Heart right ventricle (tissue), 16 donors: Measurements from ENCODE around the gene ENOX1. TPM values are rescaled to one million over a fixed set of nuclear protein-coding genes. Genes with fewer than 3 reads are reported as not detected.

Source experiments
- ATAC-seq, 8 donors: fragments of 200-7000 bp; cut with Tn5 transposase; one replicate each; pipeline ENCODE4 v1.9.1; 2020; ENCODE audit warnings: mild to moderate bottlenecking in 8 of 8, moderate library complexity in 8 of 8, moderate number of reproducible peaks in 1 of 8
- DNase-seq, 2 donors: peaks; one replicate each; pipeline ENCODE4 v3.0.0-alpha.2; 2020
- H3K27ac ChIP-seq, 10 donors: fragments of 200-600 bp; sonication (generic) in 2 of 10; one replicate each; pipeline versions ENCODE4 v1.5.0 to v1.8.0; 2020 to 2022; ENCODE audit warnings: mild to moderate bottlenecking in 3 of 10
- H3K27me3 ChIP-seq, 7 donors: fragments of 200-600 bp; one replicate each; pipeline ENCODE4 v1.8.0; 2021 to 2022; ENCODE audit warnings: mild to moderate bottlenecking in 2 of 7
- H3K36me3 ChIP-seq, 9 donors: fragments of 200-600 bp; sonication (generic) in 1 of 9; one replicate each; pipeline versions ENCODE4 v1.5.0 to v1.8.0; 2020 to 2022; ENCODE audit warnings: mild to moderate bottlenecking in 2 of 9
- H3K4me1 ChIP-seq, 9 donors: fragments of 200-600 bp; sonication (generic) in 1 of 9; one replicate each; pipeline versions ENCODE4 v1.5.0 to v1.8.0; 2020 to 2022; ENCODE audit warnings: mild to moderate bottlenecking in 4 of 9
- H3K4me3 ChIP-seq, 10 donors: fragments of 200-600 bp; sonication (generic) in 2 of 10; one replicate each; pipeline versions ENCODE4 v1.5.0 to v1.8.0; 2020 to 2022; ENCODE audit warnings: mild to moderate bottlenecking in 7 of 10, moderate library complexity in 2 of 10
- H3K9me3 ChIP-seq, 11 donors: fragments of 200-600 bp in 10 of 11; sonication (generic) in 2 of 11; one replicate each; pipeline versions ENCODE4 v1.5.0 to v1.8.0; 2013 to 2022; ENCODE audit warnings: mild to moderate bottlenecking in 2 of 11, control low read depth in 1 of 11, moderate library complexity in 1 of 11
- CTCF ChIP-seq, 9 donors: fragments of 200-600 bp; sonication (generic) in 2 of 9; IDR thresholded peaks; one replicate each; pipeline versions ENCODE4 v1.5.0 to v1.8.0; 2021 to 2022; ENCODE audit warnings: antibody characterized with exemption in 9 of 9, mild to moderate bottlenecking in 5 of 9, moderate library complexity in 1 of 9
- whole genome bisulfite sequencing, 2 donors: extraction: QIAGEN DNeasy Blood & Tissue Kit; methylation state at CpG; one replicate each; pipeline ENCODE4 v1.1.7; 2013; ENCODE audit warnings: inconsistent platforms in 1 of 2; 5-methylcytosine and 5-hydroxymethylcytosine counted together
- intact Hi-C, 10 donors: fragments of 100-400 bp; cut with DNase I; formaldehyde crosslinking; loops; one replicate each; pipeline versions ENCODE4 v1.11.1 to v1.14.2; 2022
- polyA plus RNA-seq, 2 donors: library from polyadenylated mRNA; stranded (reverse); fragments of 200-250 nt; gene quantifications; one replicate each; pipeline ENCODE4 v1.2.3, GENCODE V29; 2013
- total RNA-seq, 10 donors: library from RNA; stranded (reverse); fragmentation: NEBNext Ultra II Directional in 3 of 10; extraction: Animal tissue kit (Norgen Biotek cat#: 25700) in 3 of 10; gene quantifications; one replicate each; pipeline versions ENCODE4 v1.2.1 to v1.2.4, GENCODE V29; 2021 to 2023
- donor health status: Arrhythmogenic right ventricular cardiomyopathy.
- donor health status: ischemic (EF 13 %, LVEDD 7.1; RV severe dilation, severe dysfunction).
- donor health status: healthy with polysubstance abuse.
- donor health status: DM: no; HTN: yes; CAD: no.
- donor health status: DM: no; HTN: no; CAD: no.
- donor health status: ischemic (EF 25% LVEDD 6.9; RV normal size, moderate dysfunction).
- donor health status: ischemic (EF 25% LVEDD 5.7; RV mildly dilated, moderate dysfunction).
- donor health status: healthy.
- donor health status: DM: yes; HTN: yes; CAD: no.
- donor health status: Ischemic cardiomyopathy.
- donor health status: ischemic (EF 35%, LVEDD 5.7; RV mildly dilated, moderate dysfunction).
- donor health status: nonischemic (EF 11% LVEDD 7.7; RV severe dilation, severe dysfunction).
- donor health status: DM: yes; HTN: yes; CAD: no.
- donor health status: PGD.
- donor health status: ischemic (EF 29% LVEDD 5.4; RV normal size, mild dysfunction).
- donor health status: nonischemic (EF 23%, LVEDD 6.1; RV moderate dilation, normal function).

Gene ENOX1
- total and polyA plus RNA-seq, 12 donors = 2.0 to 10.4 (median 7.1) TPM

GRCh38 chr13:43661161-43661830, 125.5 kb downstream of the ENOX1 start:
- Histone ChIP-seq H3K9me3 (no peaks in the 10 kb centered on the region), H3K27me3 (no peaks in the 10 kb centered on the region), H3K4me1 (peaks cover 0 to 40% (median 26%) of the 10 kb centered on the region in 9 donors), H3K4me3 (no peak overlapping the region), H3K36me3 (no peaks in the 10 kb centered on the region), H3K27ac (no peak overlapping the region)
- WGBS, 2 donors = 68 to 71% methylated on average over 6 of the region's 6 CpGs
- TF ChIP-seq CTCF (IDR thresholded peaks at IDR 0.05) = no peak
- intact Hi-C loops = loop anchor here in 1 of 10 donors (5.0 kb wide), 1 partner anchor 114 kb away; no protein-coding TSS in a partner anchor
- DNase-seq (no peak), ATAC-seq (no peak)

GRCh38 chr13:43657485-43657884, 129.3 kb downstream of the ENOX1 start:
- no peak for TF ChIP-seq CTCF (IDR thresholded peaks at IDR 0.05)
- Histone ChIP-seq H3K9me3 (no peaks in the 10 kb centered on the region), H3K27ac (no peak overlapping the region), H3K27me3 (no peaks in the 10 kb centered on the region), H3K4me3 (no peak overlapping the region), H3K4me1 (peaks cover 0 to 8% (median 0%) of the 10 kb centered on the region in 9 donors), H3K36me3 (no peaks in the 10 kb centered on the region)
- DNase-seq (no peak), ATAC-seq (no peak)
- WGBS, 2 donors = 93 to 94% methylated on average over 3 of the region's 3 CpGs
- intact Hi-C loops = no loop called here

- WGBS, 2 donors = 92 to 98% methylated on average over 1 of the region's 1 CpG
- no peaks in the 10 kb centered on the region for H3K4me1 ChIP-seq
- DNase-seq = no peak
- H3K4me3 ChIP-seq = no peak overlapping the region
- H3K27me3 ChIP-seq = no peaks in the 10 kb centered on the region
- no peak overlapping the region for H3K27ac ChIP-seq
- H3K9me3 ChIP-seq = no peaks in the 10 kb centered on the region
- no peak for ATAC-seq
- TF ChIP-seq CTCF (IDR thresholded peaks at IDR 0.05) = no peak
- intact Hi-C loops = no loop called here
- no peaks in the 10 kb centered on the region for H3K36me3 ChIP-seq
Observed at GRCh38 chr13:43653980-43654379, 132.8 kb downstream of the ENOX1 start.

- no peaks in the 10 kb centered on the region for H3K27me3 ChIP-seq
- H3K4me3 ChIP-seq = no peak overlapping the region
- intact Hi-C loops = no loop called here
- no peak for TF ChIP-seq CTCF (IDR thresholded peaks at IDR 0.05)
- no peak overlapping the region for H3K27ac ChIP-seq
- no peaks in the 10 kb centered on the region for H3K9me3 ChIP-seq
- ATAC-seq (no peak), DNase-seq (no peak)
- 98 to 99% methylated on average over 1 of the region's 1 CpG for WGBS, 2 donors
- H3K36me3 ChIP-seq = no peaks in the 10 kb centered on the region
- no peaks in the 10 kb centered on the region for H3K4me1 ChIP-seq
Observed at GRCh38 chr13:43653395-43653794, 133.4 kb downstream of the ENOX1 start.
